Measurements from ENCODE around the gene ARF6.
"Not testable (repeated sequence)": the region's sequence is repeated elsewhere in the genome, so short reads cannot be mapped to it uniquely, and the experiment has no call there.

ARF6 gene

DNA sequence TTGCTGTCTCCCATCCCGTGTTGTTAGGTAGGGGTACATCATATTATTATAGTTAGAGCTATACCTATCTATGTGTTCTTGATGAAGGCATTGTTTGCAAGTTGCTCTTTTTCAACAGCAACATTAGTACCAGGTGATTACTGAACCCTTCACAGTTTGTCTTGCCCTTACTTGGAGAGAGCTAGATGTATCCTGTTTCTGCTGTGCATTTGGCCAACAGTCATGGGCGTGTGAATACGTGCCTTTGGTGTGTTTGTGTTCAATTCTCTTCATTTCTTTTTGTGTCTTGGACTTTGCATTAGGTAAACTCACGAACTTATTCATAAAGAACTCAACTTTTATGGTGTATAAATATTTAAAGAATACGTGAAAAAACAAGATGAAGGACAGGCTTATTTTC lies 14.3 kb downstream of the ARF6 start:
- DNase-seq (ENCODE audit: low spot score) = no peak

DNA sequence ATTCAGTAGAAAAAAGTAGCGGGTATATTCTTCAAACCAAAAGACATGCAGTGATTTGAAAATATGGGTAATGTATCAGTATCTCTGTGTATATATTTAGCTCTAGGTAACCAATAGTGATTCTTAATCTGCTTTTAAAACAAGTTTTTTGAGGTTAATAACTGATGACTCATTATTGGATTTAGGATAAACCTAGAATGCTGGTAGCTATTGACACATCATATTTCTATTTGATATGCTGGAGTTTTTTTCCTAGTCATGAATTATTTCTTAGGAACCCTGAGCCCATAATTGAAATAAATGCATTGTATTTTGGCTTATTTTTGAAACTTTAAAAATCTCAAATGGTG lies 15.5 kb downstream of the ARF6 start:
- DNase-seq (ENCODE audit: low spot score) = no peak

DNA sequence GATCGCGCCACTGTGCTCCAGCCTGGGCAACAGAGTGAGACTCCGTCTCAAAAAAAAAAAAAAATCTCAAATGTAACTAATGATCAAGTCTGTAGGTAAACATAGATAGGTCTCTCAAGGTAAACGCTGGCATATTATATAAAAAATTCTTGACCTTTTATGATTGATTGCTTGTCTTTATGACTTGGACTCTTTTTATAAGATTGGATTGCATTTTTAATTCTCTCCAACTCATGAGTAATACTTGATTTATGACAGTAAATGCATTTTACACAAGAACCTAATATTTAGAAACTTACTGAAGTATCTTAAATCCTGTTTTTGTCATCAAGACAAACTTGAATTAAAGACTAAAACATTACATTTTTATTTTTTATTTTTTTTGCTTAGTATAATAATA lies 16.1 kb downstream of the ARF6 start:
- no peak for DNase-seq (ENCODE audit: low spot score)

DNA sequence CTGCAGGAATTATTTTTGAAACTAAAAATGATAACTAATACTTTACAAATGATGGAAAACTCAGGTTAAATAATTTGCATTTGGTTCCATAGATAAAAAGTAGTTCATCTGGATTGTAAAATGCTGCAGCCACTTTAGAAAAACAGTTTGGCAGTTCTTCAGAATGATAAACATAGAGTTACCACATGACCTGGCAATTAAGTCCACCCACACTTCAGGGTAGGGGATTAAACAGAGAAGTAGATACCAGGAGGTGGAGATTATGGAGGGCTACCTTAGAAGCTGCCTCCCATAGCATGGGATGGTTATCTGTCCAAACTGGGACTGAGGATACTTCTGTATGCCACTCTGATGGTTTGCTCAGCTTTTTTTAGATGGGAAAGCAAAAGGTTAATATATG lies 22.2 kb downstream of the ARF6 start:
- no peak for DNase-seq (ENCODE audit: low spot score)

DNA sequence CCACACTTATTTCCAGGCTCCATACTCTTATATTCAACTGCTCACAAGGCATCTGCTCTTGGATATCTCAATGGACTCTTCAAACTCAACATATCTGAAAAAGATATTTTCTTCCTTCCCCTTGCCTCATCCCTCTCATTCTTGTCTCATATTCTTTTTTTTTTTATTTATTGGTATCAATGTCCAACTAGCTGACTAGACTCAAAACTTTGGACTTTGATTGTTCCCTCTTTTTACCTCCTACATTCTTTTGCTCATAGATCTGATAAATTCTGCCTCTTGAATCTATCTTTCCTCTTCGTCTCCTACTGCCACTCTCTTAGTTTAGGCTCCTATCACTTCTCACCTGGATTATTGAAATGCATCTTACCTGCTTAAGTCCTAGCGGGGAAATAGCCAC lies 25.8 kb downstream of the ARF6 start:
- DNase-seq (ENCODE audit: low spot score) = no peak

DNA sequence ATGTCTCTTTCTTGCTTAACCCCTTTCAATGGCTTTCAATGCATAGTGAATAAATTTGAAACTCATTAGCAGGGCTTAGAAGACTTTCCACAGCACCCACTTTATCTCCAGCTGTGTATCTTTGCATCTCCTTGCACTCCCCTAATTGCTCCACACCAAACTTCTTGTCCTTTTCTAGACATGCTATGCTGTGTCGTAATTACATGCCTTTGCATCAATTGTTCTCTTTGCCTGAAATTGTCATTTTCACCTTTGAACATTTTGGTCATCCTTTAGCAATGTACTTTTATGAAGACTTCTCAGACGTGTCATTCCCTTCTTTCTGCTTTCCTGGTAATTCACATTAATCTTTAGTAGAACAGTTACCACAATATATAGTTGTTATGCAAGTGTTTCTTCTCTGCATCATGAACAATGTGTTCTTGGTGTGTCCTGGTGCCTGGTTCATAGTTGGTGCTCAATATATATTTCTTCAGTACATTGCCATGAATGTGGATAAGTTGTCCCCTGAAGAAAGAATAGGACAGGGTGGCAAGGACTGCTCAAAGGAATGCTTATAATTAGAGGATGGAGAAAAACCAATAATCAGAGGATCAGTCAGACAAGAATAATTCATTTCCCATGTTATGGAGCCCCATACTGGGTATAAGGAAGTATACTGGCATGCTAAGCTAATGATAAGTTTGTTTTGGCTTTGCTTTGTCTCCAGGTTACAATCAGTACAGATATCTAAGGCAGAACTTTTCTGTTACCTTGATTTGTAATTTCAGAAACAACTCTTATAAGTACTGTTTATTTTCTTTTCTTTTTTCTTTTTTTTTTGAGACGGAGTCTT lies 27.2 kb downstream of the ARF6 start:
- no peak for DNase-seq (ENCODE audit: low spot score)

DNA sequence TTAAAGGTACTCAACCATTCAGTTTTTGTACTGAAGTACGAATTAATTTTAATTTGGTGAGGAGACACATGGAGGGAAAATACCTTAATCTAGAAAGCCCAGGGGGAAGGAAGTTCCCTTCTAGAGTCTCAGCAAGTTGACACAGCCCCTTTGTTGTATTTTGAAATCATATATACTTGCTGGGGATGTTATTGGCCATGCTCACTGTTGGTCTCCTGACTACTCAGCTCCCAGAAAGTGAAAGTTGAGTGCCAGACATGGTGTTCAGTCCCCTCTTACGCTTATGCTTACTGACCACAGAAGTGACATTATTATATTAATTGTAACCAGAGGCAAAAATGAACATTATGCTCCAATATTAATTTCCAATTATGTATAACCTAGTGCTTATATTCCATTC lies 28.1 kb downstream of the ARF6 start:
- DNase-seq (ENCODE audit: low spot score) = no peak

DNA sequence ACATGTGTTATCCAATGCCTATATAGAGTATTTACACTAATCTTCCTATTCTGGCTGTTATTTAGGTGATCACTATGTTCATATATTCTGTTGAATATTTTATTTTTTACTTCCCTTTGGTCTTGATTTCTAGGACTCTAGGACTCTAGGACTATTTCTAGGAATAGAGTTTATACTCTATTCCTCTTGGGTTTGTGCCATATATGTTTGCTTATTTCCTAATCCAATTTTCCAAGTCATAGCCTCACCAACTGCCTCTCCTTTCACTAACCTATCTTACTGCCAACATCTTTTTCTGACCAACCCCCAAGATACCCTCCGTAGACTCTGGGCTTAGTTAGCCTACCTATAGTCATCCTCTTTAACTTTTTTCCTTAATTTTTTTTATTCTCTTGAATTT lies 28.5 kb downstream of the ARF6 start:
- DNase-seq (ENCODE audit: low spot score) = no peak

DNA sequence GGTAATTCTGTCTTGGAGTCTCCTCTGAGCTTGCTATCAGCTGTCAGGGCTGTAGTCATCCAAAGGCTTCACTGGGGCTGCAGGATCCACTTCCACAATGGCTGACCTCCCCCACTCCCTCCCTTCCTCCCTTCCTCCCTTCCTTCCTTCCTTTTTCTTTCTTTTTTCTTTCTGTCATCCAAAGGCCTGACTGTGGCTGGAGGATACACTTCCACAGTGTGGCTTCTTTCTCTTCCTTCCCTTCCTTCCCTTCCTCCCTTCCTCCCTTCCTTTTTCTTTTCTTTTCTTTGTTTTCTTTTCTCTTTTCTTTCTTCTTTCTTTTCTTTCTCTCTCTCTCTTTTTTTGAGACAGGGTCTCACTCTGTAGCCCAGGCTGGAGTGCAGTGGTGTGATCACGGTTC lies 30.6 kb downstream of the ARF6 start:
- no peak for DNase-seq (ENCODE audit: low spot score)

DNA sequence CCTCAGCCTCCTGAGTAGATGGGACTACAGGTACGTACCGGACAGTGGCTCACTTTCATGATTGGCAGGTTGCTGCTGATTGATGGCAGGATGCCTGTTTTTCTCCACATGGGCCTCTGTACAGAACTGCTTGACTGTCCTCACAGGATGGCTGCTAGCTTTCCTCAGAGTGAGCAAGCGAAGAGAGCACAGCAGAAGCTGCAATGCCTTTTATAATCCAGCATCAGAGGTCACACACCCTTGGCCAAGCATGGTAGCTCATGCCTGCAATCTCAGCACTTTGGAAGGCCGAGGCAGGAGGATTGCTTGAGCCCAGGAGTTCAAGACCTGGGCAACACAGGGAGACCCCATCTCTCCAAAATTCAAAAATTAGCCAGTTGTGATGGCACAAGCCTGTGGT lies 31.0 kb downstream of the ARF6 start:
- DNase-seq (ENCODE audit: low spot score) = no peak

DNA sequence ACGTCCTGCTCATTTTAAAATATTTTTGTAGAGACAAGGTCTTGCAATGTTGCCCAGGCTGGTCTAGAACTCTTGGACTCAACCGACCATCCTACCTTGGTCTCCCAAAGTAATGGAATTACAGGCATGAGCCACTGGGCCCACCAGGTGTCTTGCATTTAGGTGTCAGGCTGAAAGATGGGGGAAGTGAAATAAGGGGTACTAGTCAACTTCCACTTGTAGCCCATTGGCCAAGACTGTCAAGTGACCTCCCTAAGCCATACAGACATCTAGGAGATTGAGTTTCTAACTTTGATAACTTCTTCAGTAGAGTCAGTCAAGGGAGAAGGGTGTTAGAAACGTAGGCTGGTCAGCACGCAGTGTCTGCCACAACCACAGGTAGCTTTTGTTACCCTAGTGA lies 32.0 kb downstream of the ARF6 start:
- no peak for DNase-seq (ENCODE audit: low spot score)

DNA sequence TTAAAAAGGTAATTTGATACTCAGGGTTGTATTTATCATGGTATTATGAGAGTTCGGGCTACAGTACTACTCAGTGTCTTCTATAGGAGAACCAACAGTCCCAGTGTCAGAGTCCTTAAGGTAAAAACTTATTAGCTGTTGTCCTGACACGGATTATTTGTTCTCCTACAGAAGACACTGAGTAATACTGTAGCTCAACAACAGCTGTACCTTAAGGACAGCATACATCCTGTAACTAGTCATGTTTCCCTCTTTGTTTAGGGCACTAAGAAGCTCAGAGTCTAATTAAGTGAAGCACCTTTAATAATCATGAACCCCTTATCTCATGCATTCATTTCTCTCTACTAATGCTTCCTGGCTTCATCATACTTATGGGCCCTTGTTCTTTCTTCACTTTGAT lies 33.9 kb downstream of the ARF6 start:
- DNase-seq (ENCODE audit: low spot score) = no peak

DNA sequence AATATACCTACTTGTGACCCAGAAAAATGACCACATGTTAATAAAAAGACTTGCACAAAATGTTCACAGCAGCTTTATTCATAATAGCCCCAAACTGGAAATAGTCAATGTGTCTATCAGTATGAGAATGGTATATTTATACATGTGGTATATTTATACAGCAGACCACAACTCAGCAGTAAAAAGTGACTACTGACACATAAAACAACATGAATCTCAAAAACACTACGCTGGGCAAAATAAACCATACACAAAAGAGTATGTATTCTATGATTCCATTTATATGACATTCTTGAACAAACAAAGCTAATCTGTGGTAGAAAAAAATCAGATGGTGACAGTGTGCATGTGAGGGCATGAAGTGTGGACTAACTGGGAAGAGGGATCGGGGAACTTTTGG lies 35.1 kb downstream of the ARF6 start:
- DNase-seq (ENCODE audit: low spot score) = no peak

DNA sequence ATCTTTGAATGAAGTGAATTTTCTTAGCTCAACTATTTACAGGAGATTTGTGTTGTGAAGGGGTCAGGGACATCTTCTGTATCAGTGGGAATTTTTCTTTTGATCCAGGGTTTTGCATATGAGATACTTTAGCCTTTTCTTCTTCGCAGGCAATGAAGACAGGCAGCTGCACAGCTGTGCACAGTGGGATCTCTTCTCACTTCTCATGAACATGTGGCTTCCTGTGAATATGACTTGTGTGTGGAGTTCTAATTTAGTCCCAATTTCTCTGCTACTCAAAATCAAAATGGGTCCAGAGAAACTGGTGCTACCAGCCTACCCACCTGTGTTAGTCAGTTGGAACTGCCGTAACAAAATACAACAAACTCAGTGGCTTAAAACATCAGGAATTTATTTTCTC lies 37.8 kb downstream of the ARF6 start:
- no peak for DNase-seq (ENCODE audit: low spot score)

DNA sequence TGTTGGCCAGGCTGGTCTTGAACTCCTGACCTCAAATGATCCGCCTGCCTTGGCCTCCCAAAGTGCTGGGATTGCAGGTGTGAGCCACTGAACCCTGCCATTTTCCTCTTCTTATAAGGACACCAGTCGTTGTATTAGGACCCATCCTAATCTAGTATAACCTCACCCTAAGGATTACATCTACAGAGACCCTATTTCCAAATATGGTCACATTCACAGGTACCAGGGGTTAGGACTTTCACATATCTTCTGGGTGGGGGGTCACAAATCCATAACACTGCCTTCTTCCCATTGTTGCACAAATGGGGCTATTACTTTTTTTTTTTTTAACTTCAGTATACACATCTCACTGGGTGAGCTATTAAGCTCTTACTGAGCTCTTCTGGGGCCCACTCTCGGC lies 38.6 kb downstream of the ARF6 start:
- DNase-seq (ENCODE audit: low spot score) = no peak

DNA sequence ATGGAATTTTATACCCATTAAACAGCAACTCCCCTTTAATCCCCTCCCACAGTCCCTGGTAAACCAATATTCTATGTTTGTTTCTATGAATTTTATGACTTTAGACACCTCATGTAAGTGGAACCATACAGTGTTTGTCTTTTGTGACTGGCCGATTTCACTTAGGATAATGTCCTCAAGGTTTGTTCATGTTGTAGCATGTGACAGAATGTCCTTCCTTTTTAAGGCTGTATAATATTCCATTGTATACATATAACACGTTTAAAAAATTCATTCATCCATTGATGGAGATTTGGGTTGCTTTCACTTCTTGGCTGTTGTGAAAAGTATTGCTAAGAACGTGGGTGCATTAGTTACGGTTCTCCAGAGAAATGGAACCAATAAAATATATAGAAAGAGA lies 40.2 kb downstream of the ARF6 start:
- DNase-seq (ENCODE audit: low spot score) = no peak

DNA sequence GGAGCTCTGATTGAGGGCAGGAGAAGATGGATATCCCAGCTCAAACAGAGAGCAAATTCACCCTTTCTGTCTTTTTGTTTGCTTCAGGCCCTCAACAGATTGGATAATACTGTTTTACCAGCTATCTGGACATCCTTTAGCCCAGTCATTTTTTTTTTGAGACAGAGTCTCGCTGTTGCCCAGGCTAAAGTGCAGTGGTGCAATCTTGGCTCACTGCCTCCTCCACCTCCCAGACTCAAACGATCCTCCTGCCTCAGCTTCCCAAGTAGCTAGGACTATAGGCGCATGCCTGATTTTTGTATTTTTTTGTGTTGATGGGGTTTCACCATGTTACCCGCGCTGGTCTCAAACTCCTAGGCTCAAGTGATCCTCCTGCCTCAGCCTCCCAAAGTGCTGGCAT lies 40.8 kb downstream of the ARF6 start:
- DNase-seq (ENCODE audit: low spot score) = no peak

DNA sequence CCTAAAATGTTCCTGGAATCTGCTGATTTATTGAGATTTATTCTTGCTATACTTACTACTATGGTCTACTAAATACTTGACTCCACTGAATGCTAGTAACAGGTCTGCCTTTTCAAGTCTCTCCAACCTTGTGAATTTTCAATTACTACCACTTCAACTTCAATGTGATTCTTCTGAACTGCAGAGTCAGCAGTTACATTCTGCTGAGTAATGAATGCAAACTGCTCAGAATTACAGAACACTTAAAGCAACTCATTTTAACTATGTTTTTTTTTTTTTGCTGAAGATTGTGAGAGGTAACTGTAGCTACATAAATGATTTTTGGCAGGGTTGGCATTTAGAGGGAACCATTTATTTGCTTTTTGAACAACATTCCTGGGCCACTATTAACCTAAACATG lies 41.8 kb downstream of the ARF6 start:
- no peak for DNase-seq (ENCODE audit: low spot score)

DNA sequence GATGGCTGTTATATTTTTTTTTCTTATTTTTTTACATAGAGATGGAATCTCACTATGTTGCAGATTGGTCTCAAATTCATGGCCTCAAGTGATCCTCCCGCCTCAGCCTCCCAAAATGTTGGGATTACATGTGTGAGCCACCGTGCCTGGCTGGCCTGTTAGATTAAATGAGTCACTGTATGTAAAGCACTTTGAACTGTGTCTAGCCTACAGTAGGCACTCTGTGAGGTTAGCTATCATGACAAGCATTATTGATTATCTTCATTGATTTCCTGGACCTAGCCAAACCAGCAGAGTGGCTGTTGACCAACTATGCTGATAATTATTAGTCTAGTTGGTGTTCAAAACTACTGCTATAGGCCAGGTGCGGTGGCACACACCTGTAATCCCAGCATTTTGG lies 42.6 kb downstream of the ARF6 start:
- DNase-seq (ENCODE audit: low spot score) = no peak

DNA sequence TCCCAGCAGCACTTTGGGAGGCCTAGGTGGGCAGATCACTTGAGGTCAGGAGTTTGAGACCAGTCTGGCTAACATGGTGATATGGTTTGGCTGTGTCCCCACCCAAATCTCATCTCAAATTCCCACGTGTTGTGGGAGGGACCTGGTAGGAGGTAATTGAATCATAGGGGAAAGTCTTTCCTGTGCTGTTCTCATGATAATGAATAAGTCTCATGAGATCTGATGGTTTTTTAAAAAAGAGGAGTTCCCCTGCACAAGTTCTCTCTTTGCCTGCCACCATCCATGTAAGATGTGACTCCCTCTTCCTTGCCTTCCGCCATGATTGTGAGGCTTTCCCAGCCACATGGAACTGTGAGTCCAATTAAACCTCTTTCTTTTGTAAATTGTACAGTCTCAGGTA lies 43.4 kb downstream of the ARF6 start:
- DNase-seq (ENCODE audit: low spot score) = not testable (repeated sequence)

DNA sequence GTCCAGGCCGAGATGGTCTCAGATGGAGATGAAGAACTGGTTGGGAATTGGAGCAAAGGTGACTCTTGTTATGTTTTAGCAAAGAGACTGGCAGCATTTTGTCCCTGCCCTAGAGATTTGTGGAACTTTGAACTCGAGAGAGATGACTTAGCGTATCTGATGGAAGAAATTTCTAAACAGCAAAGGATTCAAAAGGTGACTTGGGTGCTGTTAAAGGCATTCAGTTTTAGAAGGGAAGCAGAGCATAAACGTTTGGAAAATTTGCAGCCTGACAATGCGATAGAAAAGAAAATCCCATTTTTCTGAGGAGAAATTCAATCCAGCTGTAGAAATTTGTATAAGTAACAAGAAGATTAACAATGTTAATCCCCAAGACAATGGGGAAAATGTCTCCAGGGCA lies 44.0 kb downstream of the ARF6 start:
- not testable (repeated sequence) for DNase-seq (ENCODE audit: low spot score)

DNA sequence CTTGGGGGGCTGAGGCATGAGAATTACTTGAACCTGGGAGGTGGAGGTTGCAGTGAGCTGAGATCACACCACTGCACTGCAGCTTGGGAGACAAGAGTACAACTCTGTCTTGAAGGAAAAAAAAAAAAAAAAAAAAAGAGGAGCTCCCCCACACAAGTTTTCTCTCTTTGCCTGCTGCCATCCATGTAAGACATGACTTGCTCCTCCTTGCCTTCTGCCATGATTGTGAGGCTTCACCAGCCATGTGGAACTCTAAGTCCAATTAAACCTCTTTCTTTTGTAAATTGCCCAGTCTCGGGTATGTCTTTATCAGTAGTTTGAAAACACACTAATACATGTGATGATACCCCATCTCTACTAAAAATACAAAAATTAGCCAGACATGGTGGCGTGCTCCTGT lies 46.3 kb downstream of the ARF6 start:
- not testable (repeated sequence) for DNase-seq (ENCODE audit: low spot score)

DNA sequence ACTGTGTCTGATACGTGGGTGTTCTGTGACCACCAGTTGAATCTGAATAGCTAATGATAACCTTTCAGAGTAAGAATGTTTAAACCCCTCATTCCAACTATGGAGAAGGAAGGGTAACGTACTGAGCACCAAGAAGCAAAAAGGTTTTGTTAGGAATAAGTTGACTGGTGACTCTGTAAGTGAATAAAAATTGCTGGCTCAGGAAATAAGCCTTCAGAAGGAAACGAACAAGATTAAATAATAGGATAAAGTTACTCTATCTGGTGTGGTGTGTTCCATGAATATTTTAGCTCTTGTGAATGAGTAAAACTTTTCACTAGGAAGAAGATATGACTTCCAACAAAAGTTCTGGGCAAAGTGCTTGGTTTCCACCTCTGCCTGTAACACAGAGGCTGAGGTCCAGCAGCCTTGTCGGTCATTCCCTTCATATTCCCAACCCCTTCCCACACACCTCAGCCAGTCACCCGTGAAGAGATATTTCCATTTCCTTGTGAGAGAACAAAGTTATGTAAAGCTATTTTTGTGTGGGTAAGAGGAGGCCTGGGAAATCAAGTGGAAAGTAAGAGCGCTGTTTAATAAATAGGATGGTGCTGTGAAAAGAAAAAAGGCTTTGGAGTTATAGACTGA lies 47.1 kb downstream of the ARF6 start:
- DNase-seq (ENCODE audit: low spot score) = peak; percentile 77

DNA sequence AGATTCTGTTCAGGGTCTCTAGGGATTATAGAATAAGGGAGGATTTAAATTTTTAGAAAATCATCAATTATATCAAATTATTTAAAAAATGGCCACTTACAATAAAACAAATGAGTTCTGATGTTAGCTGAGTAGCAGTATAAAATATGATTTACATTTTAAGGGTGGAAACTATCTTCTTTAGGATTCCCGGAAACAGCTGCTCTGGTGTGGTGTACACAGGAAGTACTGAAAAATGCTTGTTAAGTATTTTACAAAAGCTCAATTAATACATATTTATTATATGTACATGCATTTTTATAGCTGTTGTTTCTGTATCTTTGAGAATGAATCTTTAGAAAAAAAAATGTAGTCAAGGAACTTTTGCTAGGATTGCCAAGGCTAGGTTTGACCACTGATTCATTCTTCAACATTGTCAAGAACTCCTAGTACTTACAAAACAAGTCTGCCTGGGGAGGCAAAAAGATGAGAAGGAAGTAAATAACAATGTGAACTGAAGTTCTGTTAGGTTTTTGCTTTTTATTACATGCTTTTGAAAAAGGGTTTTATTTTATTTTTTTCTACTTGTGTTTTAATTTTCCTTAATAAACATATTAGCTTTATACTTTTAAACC lies 48.0 kb downstream of the ARF6 start:
- DNase-seq (ENCODE audit: low spot score) = peak; percentile 59

Data from kidney tubule cell (primary cell).